ENCODE results near the gene FAM124A. TPM values are rescaled to one million over a fixed set of nuclear protein-coding genes. Genes with fewer than 3 reads are reported as not detected.

The FAM124A gene
- total and polyA plus RNA-seq, 8 donors = 2.4 to 9.3 (median 5.7) TPM

- Histone ChIP-seq H3K4me1 (peaks cover 4 to 5% of the 10 kb centered on the region in 2 donors), H3K27me3 (no peaks in the 10 kb centered on the region), H3K4me3 (no peak overlapping the region), H3K27ac (no peak overlapping the region), H3K36me3 (peaks cover 0 to 16% of the 10 kb centered on the region in 2 donors), H3K9me3 (no peaks in the 10 kb centered on the region)
- intact Hi-C loops (cut with DNase I) = no loop called here
- no peak for TF ChIP-seq CTCF (IDR thresholded peaks at IDR 0.05)
- no peak for DNase-seq
- no peak for ATAC-seq
These were observed 30.8 kb downstream of the FAM124A start for GRCh38 chr13:51252954-51253532.

GRCh38 chr13:51255556-51255955, 33.4 kb downstream of the FAM124A start:
- TF ChIP-seq CTCF (IDR thresholded peaks at IDR 0.05) = no peak
- intact Hi-C loops (cut with DNase I) = no loop called here

GRCh38 chr13:51257187-51257586, 35.0 kb downstream of the FAM124A start:
- ATAC-seq (no peak), DNase-seq (no peak)
- TF ChIP-seq CTCF (IDR thresholded peaks at IDR 0.05) = no peak
- no peak overlapping the region for H3K4me3 ChIP-seq
- intact Hi-C loops (cut with DNase I) = no loop called here
- H3K9me3 ChIP-seq = no peaks in the 10 kb centered on the region
- no peaks in the 10 kb centered on the region for H3K27me3 ChIP-seq
- peaks cover 4 to 5% of the 10 kb centered on the region in 2 donors for H3K4me1 ChIP-seq
- no peak overlapping the region for H3K27ac ChIP-seq
- peaks cover 0 to 5% of the 10 kb centered on the region in 2 donors for H3K36me3 ChIP-seq

More at GRCh38 chr13:51255556-51255955, 33.4 kb downstream of the FAM124A start:
- H3K4me1 ChIP-seq = peaks cover 4 to 5% of the 10 kb centered on the region in 2 donors
- peaks cover 0 to 16% of the 10 kb centered on the region in 2 donors for H3K36me3 ChIP-seq
- no peaks in the 10 kb centered on the region for H3K9me3 ChIP-seq
- no peak overlapping the region for H3K4me3 ChIP-seq
- no peak for ATAC-seq
- H3K27ac ChIP-seq = no peak overlapping the region
- no peaks in the 10 kb centered on the region for H3K27me3 ChIP-seq
- DNase-seq = no peak

GRCh38 chr13:51258612-51259548, 36.7 kb downstream of the FAM124A start:
- ATAC-seq (peak; percentile 63), DNase-seq (peak in 1 of 4 donors; percentile 55)
- Histone ChIP-seq H3K27me3 (no peaks in the 10 kb centered on the region), H3K4me3 (no peak overlapping the region), H3K36me3 (no peaks in the 10 kb centered on the region), H3K4me1 (no peaks in the 10 kb centered on the region), H3K27ac (no peak overlapping the region), H3K9me3 (no peaks in the 10 kb centered on the region)
- no peak for TF ChIP-seq CTCF (IDR thresholded peaks at IDR 0.05)
- intact Hi-C loops (cut with DNase I) = no loop called here

GRCh38 chr13:51260154-51260553, 38.0 kb downstream of the FAM124A start:
- intact Hi-C loops (cut with DNase I) = no loop called here
- no peaks in the 10 kb centered on the region for H3K4me1 ChIP-seq
- no peaks in the 10 kb centered on the region for H3K9me3 ChIP-seq
- DNase-seq (peak in 1 of 4 donors; percentile 47), ATAC-seq (no peak)
- H3K27ac ChIP-seq = no peak overlapping the region
- H3K36me3 ChIP-seq = no peaks in the 10 kb centered on the region
- H3K4me3 ChIP-seq = no peak overlapping the region
- TF ChIP-seq CTCF (IDR thresholded peaks at IDR 0.05) = no peak
- H3K27me3 ChIP-seq = no peaks in the 10 kb centered on the region
